Keratinocyte (primary cell): ENCODE measurements around the gene GABRB1.

Experiments
- CTCF ChIP-seq, 3 experiments: IDR thresholded peaks in 1 of 3; conservative IDR thresholded peaks in 1 of 3; optimal IDR thresholded peaks in 1 of 3; 2 replicates in 2 of 3; 3 replicates in 1 of 3; pipeline versions ENCODE3 to v1.5.1; 2011; ENCODE audit warnings: low read length in 3 of 3, mild to moderate bottlenecking in 3 of 3, moderate library complexity in 2 of 3, control low read depth in 1 of 3, inconsistent platforms in 1 of 3; ENCODE audit not compliant: insufficient read depth in 2 of 3; ENCODE audit errors: extremely low read depth in 1 of 3
- EZH2 ChIP-seq: IDR thresholded peaks from one replicate; pipeline ENCODE4 v1.6.1; 2012; ENCODE audit warnings: inconsistent platforms, mild to moderate bottlenecking, low read length, moderate library complexity

GRCh38 chr4:47432749-47433148, 401.4 kb downstream of the GABRB1 start:
- TF ChIP-seq EZH2 (no peak), CTCF (optimal IDR thresholded peaks at IDR 0.05 in 1 of 3, IDR thresholded peaks at IDR 0.05 in 1 of 3, conservative IDR thresholded peaks at IDR 0.05 in 1 of 3; ENCODE audit: extremely low read depth in 1 of 3, insufficient read depth in 2 of 3, low read length in 3 of 3) (no peak)
